ENCODE data around the gene FRMD3. TPM values are rescaled to one million over a fixed set of nuclear protein-coding genes. Genes with fewer than 3 reads are reported as not detected.

Gene FRMD3
- total and polyA plus RNA-seq, 4 experiments from 2014 or later, result 0.22 to 1.3 (median 1.1) TPM; not detected in 1

GRCh38 chr9:83569326-83569725, 31.1 kb upstream of the FRMD3 start:
- no peak for DNase-seq
- POLR2A ChIA-PET (ENCODE audit: partially characterized antibody), result no interaction called here
- Mint-ChIP-seq H3K9me3 (peaks cover 0 to 3% (median 0%) of the 10 kb centered on the region in 8 donors), H3K4me3 (no peak overlapping the region), H3K4me1 (no peaks in the 10 kb centered on the region), H3K27ac (no peak overlapping the region), H3K27me3 (no peaks in the 10 kb centered on the region), H3K36me3 (peaks cover 2 to 33% of the 10 kb centered on the region in 2 donors)
- H3K4me3 ChIP-seq (ENCODE audit: low read length in 2 of 2), result no peak overlapping the region
- H3K9me3 ChIP-seq (ENCODE audit: control insufficient read depth in 1 of 2, low read length in 2 of 2), result no peaks in the 10 kb centered on the region
- CTCF ChIA-PET (ENCODE audit: partially characterized antibody), result no interaction called here
- H3K4me1 ChIP-seq (ENCODE audit: insufficient read depth, low read length), result no peaks in the 10 kb centered on the region
- no peaks in the 10 kb centered on the region for H3K27me3 ChIP-seq (ENCODE audit: insufficient read depth, low read length)
- no peaks in the 10 kb centered on the region for H3K36me3 ChIP-seq (ENCODE audit: insufficient read depth, low read length)
- no peak overlapping the region for H3K27ac ChIP-seq (ENCODE audit: low read depth, low read length)
- intact Hi-C loops (cut with micrococcal nuclease), result no loop called here

- Mint-ChIP-seq H3K4me1 (no peaks in the 10 kb centered on the region), H3K9me3 (peaks cover 0 to 3% (median 0%) of the 10 kb centered on the region in 8 donors), H3K36me3 (peaks cover 3 to 37% of the 10 kb centered on the region in 2 donors), H3K27ac (no peak overlapping the region), H3K4me3 (no peak overlapping the region), H3K27me3 (no peaks in the 10 kb centered on the region)
- DNase-seq, result no peak
- H3K27ac ChIP-seq (ENCODE audit: low read depth, low read length), result no peak overlapping the region
- POLR2A ChIA-PET (ENCODE audit: partially characterized antibody), result no interaction called here
- intact Hi-C loops (cut with micrococcal nuclease), result no loop called here
- no peaks in the 10 kb centered on the region for H3K4me1 ChIP-seq (ENCODE audit: insufficient read depth, low read length)
- H3K4me3 ChIP-seq (ENCODE audit: low read length in 2 of 2), result no peak overlapping the region
- no peaks in the 10 kb centered on the region for H3K27me3 ChIP-seq (ENCODE audit: insufficient read depth, low read length)
- no peaks in the 10 kb centered on the region for H3K9me3 ChIP-seq (ENCODE audit: control insufficient read depth in 1 of 2, low read length in 2 of 2)
- CTCF ChIA-PET (ENCODE audit: partially characterized antibody), result no interaction called here
- no peaks in the 10 kb centered on the region for H3K36me3 ChIP-seq (ENCODE audit: insufficient read depth, low read length)
Observed at GRCh38 chr9:83563360-83563759, 25.2 kb upstream of the FRMD3 start.

- ChIA-PET POLR2A (ENCODE audit: partially characterized antibody) (no interaction called here), CTCF (ENCODE audit: partially characterized antibody) (no interaction called here)
- Mint-ChIP-seq H3K36me3 (peaks cover 4 to 27% of the 10 kb centered on the region in 2 donors), H3K9me3 (peaks cover 0 to 11% (median 4%) of the 10 kb centered on the region in 8 donors), H3K4me3 (no peak overlapping the region), H3K4me1 (no peaks in the 10 kb centered on the region), H3K27me3 (no peaks in the 10 kb centered on the region), H3K27ac (no peak overlapping the region)
- Histone ChIP-seq H3K4me3 (ENCODE audit: low read length in 2 of 2) (no peak overlapping the region), H3K9me3 (ENCODE audit: control insufficient read depth in 1 of 2, low read length in 2 of 2) (no peaks in the 10 kb centered on the region), H3K27ac (ENCODE audit: low read depth, low read length) (no peak overlapping the region), H3K36me3 (ENCODE audit: insufficient read depth, low read length) (no peaks in the 10 kb centered on the region), H3K4me1 (ENCODE audit: insufficient read depth, low read length) (no peaks in the 10 kb centered on the region), H3K27me3 (ENCODE audit: insufficient read depth, low read length) (no peaks in the 10 kb centered on the region)
- intact Hi-C loops (cut with micrococcal nuclease), result no loop called here
- no peak for DNase-seq
Observed at GRCh38 chr9:83560169-83560826, 22.1 kb upstream of the FRMD3 start.

DNA sequence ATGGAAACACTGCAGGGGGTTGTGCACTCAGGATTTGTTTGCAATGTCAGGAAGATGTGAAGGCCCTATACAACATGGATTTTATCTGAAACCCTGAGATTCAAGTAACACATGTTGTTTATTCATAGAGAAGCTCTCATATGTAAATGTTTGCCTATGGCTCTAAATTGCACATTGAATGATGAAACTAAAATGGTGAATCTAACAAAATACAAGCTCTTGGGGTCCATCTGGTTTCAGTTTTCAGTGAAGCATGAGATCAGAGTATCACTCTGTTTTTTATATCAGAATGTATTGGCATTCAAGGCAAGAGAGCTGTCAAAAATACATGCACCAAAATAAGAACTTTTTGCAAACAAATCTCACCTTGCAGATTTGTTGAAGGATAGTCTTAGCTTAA, 19.6 kb upstream of the FRMD3 start:
- H3K4me1 ChIP-seq (ENCODE audit: insufficient read depth, low read length), result no peaks in the 10 kb centered on the region
- H3K27ac ChIP-seq (ENCODE audit: low read depth, low read length), result no peak overlapping the region
- no peaks in the 10 kb centered on the region for H3K36me3 ChIP-seq (ENCODE audit: insufficient read depth, low read length)
- ChIA-PET POLR2A (ENCODE audit: partially characterized antibody) (no interaction called here), CTCF (ENCODE audit: partially characterized antibody) (interaction anchor here (1.4 to 2.6 kb wide), 2 partner anchors 14 to 39 kb away, joined by 3 to 6 read pairs; no protein-coding TSS in a partner anchor)
- intact Hi-C loops (cut with micrococcal nuclease), result no loop called here
- no peak for DNase-seq
- H3K4me1 Mint-ChIP-seq, result no peaks in the 10 kb centered on the region
- H3K4me3 Mint-ChIP-seq, result no peak overlapping the region
- H3K27me3 Mint-ChIP-seq, result no peaks in the 10 kb centered on the region
- peaks cover 8 to 34% (median 18%) of the 10 kb centered on the region in 8 donors for H3K9me3 Mint-ChIP-seq
- H3K27me3 ChIP-seq (ENCODE audit: insufficient read depth, low read length), result no peaks in the 10 kb centered on the region
- H3K9me3 ChIP-seq (ENCODE audit: control insufficient read depth in 1 of 2, low read length in 2 of 2), result no peaks in the 10 kb centered on the region
- H3K36me3 Mint-ChIP-seq, result peaks cover 6 to 36% of the 10 kb centered on the region in 2 donors
- no peak overlapping the region for H3K27ac Mint-ChIP-seq
- H3K4me3 ChIP-seq (ENCODE audit: low read length in 2 of 2), result no peak overlapping the region

DNA sequence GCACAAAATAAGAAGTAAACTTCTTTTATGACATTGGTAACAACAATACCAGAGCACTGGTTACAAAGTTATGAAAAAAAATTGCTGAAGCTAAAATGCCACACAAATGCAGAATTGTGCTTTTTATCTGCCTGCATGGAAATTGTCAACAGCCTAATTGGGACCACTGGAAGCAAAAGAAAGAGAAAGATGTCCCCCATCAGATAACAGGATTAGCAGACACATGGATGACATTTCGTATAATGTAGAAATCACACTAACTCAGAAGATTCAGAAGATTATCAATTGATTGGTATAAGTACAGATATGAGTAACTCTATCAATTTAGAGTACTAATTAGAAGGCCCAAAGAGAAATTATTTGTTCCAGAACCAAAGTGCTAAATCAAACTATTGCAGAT, 19.1 kb upstream of the FRMD3 start:
- Mint-ChIP-seq H3K9me3 (peaks cover 8 to 38% (median 20%) of the 10 kb centered on the region in 8 donors), H3K4me3 (no peak overlapping the region), H3K27ac (no peak overlapping the region), H3K27me3 (no peaks in the 10 kb centered on the region), H3K4me1 (no peaks in the 10 kb centered on the region), H3K36me3 (peaks cover 7 to 36% of the 10 kb centered on the region in 2 donors)
- no peak overlapping the region for H3K27ac ChIP-seq (ENCODE audit: low read depth, low read length)
- intact Hi-C loops (cut with micrococcal nuclease), result no loop called here
- H3K27me3 ChIP-seq (ENCODE audit: insufficient read depth, low read length), result no peaks in the 10 kb centered on the region
- POLR2A ChIA-PET (ENCODE audit: partially characterized antibody), result no interaction called here
- CTCF ChIA-PET (ENCODE audit: partially characterized antibody), result interaction anchor here (1.4 to 2.6 kb wide), 2 partner anchors 13 to 40 kb away, joined by 3 to 6 read pairs; no protein-coding TSS in a partner anchor
- no peaks in the 10 kb centered on the region for H3K4me1 ChIP-seq (ENCODE audit: insufficient read depth, low read length)
- no peak overlapping the region for H3K4me3 ChIP-seq (ENCODE audit: low read length in 2 of 2)
- DNase-seq, result no peak
- no peaks in the 10 kb centered on the region for H3K36me3 ChIP-seq (ENCODE audit: insufficient read depth, low read length)
- H3K9me3 ChIP-seq (ENCODE audit: control insufficient read depth in 1 of 2, low read length in 2 of 2), result no peaks in the 10 kb centered on the region

DNA sequence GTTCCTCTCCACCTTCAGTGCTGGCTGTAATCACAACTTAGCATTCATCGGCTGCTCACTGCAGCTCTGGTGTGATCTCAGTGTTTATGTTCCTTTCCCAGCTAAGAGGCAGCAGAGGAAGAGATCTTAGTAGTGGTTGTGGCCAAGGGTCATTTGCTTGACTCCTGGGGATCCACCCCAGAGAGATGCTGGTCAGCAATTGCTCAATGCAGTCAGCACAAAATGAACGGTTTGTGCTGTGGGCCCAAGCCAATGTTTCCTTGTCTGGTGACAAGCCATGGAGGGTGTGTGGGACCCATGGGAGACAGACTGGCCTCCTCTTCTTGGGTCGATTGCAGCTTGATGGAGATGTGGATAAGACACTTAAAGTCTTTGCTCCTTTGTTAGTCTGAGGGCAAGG, 16.1 kb upstream of the FRMD3 start:
- no peak for DNase-seq
- H3K9me3 ChIP-seq (ENCODE audit: control insufficient read depth in 1 of 2, low read length in 2 of 2), result no peaks in the 10 kb centered on the region
- intact Hi-C loops (cut with micrococcal nuclease), result no loop called here
- no peak overlapping the region for H3K4me3 ChIP-seq (ENCODE audit: low read length in 2 of 2)
- H3K4me1 ChIP-seq (ENCODE audit: insufficient read depth, low read length), result no peaks in the 10 kb centered on the region
- Mint-ChIP-seq H3K27ac (no peak overlapping the region), H3K9me3 (peaks cover 5 to 67% (median 42%) of the 10 kb centered on the region in 8 donors), H3K4me3 (no peak overlapping the region), H3K4me1 (no peaks in the 10 kb centered on the region), H3K36me3 (peaks cover 9 to 25% of the 10 kb centered on the region in 2 donors), H3K27me3 (no peaks in the 10 kb centered on the region)
- ChIA-PET POLR2A (ENCODE audit: partially characterized antibody) (no interaction called here), CTCF (ENCODE audit: partially characterized antibody) (no interaction called here)
- H3K36me3 ChIP-seq (ENCODE audit: insufficient read depth, low read length), result no peaks in the 10 kb centered on the region
- H3K27me3 ChIP-seq (ENCODE audit: insufficient read depth, low read length), result no peaks in the 10 kb centered on the region
- no peak overlapping the region for H3K27ac ChIP-seq (ENCODE audit: low read depth, low read length)

DNA sequence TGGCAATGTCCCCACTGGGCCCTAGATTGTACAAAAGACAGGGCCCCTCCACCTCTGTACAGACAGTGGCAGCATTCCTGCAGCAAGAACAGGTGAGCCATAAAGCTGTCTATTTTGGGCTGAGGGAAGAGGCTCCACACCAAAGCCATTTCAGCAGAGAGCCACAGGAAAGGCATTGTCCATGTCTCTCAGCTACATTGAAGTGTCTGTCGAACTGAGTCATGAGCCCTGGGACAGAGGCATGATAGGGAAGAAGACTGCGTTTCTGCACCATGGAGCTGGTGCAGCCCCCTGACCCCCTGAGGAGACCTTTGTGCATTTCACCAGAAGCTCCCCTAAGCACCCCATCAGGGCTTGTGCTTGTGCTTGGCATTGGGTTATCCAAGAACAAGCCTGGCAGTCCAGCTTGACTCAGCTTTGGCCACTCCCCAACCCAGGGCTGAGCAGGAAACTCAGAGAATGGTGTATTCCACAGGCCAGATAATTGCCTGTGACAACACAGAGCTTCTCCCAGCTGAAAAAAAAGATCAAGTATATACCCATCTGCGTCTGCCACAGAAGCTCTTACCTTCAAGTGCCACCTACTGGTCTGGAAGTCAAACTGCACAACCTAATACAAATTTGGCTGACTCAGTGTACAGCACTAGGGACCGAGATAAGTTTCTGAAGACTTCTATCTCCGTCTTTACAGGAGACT, 5.9 kb upstream of the FRMD3 start:
- Mint-ChIP-seq H3K4me1 (peaks cover 0 to 1% (median under 1%) of the 10 kb centered on the region in 4 donors), H3K4me3 (no peak overlapping the region), H3K27me3 (peaks cover 12% of the 10 kb centered on the region in 2 donors), H3K9me3 (peaks cover 0 to 33% (median 24%) of the 10 kb centered on the region in 8 donors), H3K27ac (no peak overlapping the region), H3K36me3 (peaks cover 2 to 29% of the 10 kb centered on the region in 2 donors)
- no peak for DNase-seq
- H3K27me3 ChIP-seq (ENCODE audit: insufficient read depth, low read length), result no peaks in the 10 kb centered on the region
- H3K4me1 ChIP-seq (ENCODE audit: insufficient read depth, low read length), result no peaks in the 10 kb centered on the region
- ChIA-PET CTCF (ENCODE audit: partially characterized antibody) (interaction anchor here (1.7 to 2.5 kb wide), 2 partner anchors 13 to 210 kb away, joined by 6 to 9 read pairs; no protein-coding TSS in a partner anchor), POLR2A (ENCODE audit: partially characterized antibody) (no interaction called here)
- no peaks in the 10 kb centered on the region for H3K9me3 ChIP-seq (ENCODE audit: control insufficient read depth in 1 of 2, low read length in 2 of 2)
- H3K36me3 ChIP-seq (ENCODE audit: insufficient read depth, low read length), result no peaks in the 10 kb centered on the region
- intact Hi-C loops (cut with micrococcal nuclease), result no loop called here
- H3K4me3 ChIP-seq (ENCODE audit: low read length in 2 of 2), result no peak overlapping the region
- no peak overlapping the region for H3K27ac ChIP-seq (ENCODE audit: low read depth, low read length)

Measured in CD4-positive, alpha-beta memory T cell (primary cell).